Left colon (tissue), 2 donors: ENCODE measurements around the gene PRDM11. TPM values are rescaled to one million over a fixed set of nuclear protein-coding genes. Genes with fewer than 3 reads are reported as not detected.
"Not testable (repeated sequence)": the region's sequence is repeated elsewhere in the genome, so short reads cannot be mapped to it uniquely, and the experiment has no call there.

ENCODE experiments used
- ATAC-seq: fragments of 200-7000 bp; cut with Tn5 transposase; one replicate; pipeline ENCODE4 v1.9.1; 2020; ENCODE audit warnings: mild to moderate bottlenecking, moderate library complexity
- DNase-seq, 2 donors: peaks; one replicate each; pipeline ENCODE4 v3.0.0-alpha.2; 2020
- intact Hi-C, 2 donors: fragments of 100-400 bp; cut with DNase I in 1 of 2; cut with micrococcal nuclease in 1 of 2; formaldehyde crosslinking; loops; one replicate each; pipeline versions ENCODE4 v1.11.2 to v1.14.0; 2022; cut with DNase I, micrococcal nuclease
- total RNA-seq, 2 donors: library from RNA; stranded (reverse); fragmentation: NEBNext Ultra II Directional; extraction: Animal tissue kit (Norgen Biotek cat#: 25700); gene quantifications; one replicate each; pipeline ENCODE4 v1.2.1, GENCODE V29; 2021
- donor health status: DM: no; HTN: no; CAD: no.
- donor health status: DM: yes; HTN: yes; CAD: no.

The PRDM11 gene
- total RNA-seq, 2 donors from 2014 or later, result 6.6 to 9.7 TPM

- no peak for DNase-seq
These were observed 99.0 kb downstream of the PRDM11 start for GRCh38 chr11:45245218-45246045.

DNA sequence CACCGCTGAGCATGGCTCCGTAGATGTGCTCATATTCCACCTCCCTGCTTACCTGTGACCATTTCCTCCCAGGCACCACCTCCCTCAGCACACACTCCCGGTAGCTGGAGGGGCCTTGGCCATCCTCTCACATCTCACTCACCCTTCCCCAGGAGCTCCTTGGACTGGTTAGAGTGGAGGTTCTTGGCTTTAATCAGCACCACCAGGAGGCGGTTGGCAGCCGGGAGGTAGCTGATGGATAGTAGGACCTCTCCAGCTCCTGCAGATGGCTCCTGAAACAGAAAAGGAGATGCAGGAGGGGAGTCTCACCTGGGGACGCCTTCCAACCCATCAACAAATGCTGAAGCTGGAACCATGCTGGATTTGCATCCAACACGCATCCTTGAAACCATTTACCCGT is 99.8 kb downstream of the PRDM11 start:
- intact Hi-C loops, result no loop called here
- ATAC-seq, result no peak

More at GRCh38 chr11:45245218-45246045, 99.0 kb downstream of the PRDM11 start:
- peak; percentile 42 for ATAC-seq
- intact Hi-C loops, result no loop called here

GRCh38 chr11:45247433-45247832 is 101.0 kb downstream of the PRDM11 start:
- DNase-seq, result no peak
- intact Hi-C loops, result no loop called here

More for the DNA sequence above, 99.8 kb downstream of the PRDM11 start:
- DNase-seq, result no peak

DNA sequence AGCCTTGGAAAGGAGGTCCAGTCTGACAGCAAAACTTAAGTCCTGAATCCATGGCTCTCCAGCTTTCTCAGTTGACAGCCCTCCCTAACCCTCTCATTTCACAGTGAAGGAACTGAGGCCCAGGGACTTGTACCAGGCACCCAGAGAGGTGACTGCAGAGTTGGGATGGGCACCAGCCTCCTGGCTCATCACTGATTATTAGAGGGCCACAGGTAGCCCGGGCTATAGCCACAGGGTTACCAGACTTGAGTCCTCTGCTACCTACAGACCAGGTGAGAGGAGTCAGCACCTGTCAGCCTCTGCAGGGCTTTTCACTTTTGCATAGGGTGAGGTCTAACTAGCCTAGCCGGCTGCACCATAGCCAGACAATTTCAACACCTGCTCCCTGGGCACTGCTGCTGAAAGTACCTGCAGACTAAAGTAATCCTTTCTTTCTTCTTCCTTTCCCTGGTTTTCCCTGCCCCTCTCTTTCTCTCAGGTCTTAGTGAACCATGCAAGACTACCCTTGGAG is 102.1 kb downstream of the PRDM11 start:
- no peak for ATAC-seq

More at GRCh38 chr11:45247433-45247832, 101.0 kb downstream of the PRDM11 start:
- ATAC-seq, result no peak

DNA sequence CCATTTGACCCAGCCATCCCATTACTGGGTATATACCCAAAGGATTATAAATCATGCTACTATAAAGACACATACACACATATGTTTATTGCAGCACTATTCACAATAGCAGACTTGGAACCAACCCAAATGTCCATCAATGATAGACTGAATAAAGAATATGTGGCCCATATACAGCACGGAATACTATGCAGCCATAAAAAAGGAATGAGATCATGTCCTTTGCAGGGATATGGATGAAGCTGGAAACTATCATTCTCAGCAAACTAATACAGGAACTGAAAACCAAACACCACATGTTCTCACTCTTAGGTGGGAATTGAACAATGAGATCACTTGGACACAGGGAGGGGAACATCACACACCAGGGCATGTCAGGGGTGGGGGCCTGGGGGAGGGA is 102.9 kb downstream of the PRDM11 start:
- ATAC-seq, DNase-seq, intact Hi-C loops: not testable (repeated sequence)

More for the DNA sequence above, 102.1 kb downstream of the PRDM11 start:
- DNase-seq, result no peak
- intact Hi-C loops, result no loop called here

- no peak for ATAC-seq
- intact Hi-C loops, result no loop called here
- DNase-seq, result no peak
These were observed 103.7 kb downstream of the PRDM11 start for GRCh38 chr11:45250035-45250718.

DNA sequence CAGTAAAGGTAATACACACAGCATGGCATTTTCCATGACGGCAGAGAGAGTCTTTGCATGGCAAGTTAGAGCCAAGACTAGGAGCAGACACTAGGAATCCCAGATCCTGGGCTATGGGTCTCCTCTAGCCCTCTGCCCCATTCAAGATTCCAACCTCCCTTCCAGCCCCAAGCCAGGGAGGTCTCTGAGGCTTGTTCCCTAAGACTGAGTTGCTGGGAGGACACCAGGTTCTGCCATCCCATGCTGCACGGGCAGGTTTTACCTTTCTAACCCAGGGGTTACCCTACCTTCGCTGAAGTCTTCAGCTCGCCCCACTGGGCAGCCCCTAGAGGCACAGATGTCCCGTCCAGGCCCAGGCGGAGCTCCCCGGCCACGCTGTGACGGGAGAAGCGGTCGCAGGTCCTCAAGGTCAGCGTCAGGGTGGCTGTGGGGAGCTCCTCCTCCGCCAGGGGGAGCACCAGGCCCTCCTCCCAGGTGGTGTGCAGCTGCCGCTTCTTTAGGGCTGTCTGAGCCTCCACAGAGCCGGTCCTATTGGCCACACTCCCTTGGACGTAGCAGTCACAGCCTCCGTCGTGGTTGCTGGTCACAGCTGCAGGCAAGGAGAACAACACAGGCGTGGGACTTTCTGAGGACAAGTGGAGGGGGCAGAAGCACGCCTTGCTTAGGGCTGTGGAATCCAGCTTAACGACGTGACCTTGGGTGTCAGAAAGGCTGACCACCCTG is 105.9 kb downstream of the PRDM11 start:
- ATAC-seq, result peak; percentile 99
- intact Hi-C loops, result no loop called here
- DNase-seq, result peak; percentile 67 to 85

DNA sequence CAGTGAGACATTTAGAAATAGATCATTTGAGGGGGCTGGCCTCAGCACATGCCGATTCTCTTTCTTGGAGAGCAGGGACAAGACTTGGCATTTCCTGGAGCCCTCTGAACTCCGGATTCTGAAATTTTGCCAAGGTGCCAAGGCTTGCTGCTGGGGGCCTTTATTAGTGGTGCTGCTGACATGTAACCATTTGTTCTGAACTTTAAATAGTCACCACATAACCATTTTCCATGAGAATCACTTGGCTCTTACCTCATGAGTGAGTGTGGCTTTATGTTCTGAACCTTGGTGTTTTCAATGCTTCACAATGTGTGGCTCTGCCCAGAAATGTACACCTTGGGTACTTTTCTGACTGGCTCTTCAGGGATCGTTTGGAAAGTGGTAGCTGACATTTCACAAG is 106.4 kb downstream of the PRDM11 start:
- ATAC-seq, result no peak
- intact Hi-C loops, result no loop called here
- no peak for DNase-seq

DNA sequence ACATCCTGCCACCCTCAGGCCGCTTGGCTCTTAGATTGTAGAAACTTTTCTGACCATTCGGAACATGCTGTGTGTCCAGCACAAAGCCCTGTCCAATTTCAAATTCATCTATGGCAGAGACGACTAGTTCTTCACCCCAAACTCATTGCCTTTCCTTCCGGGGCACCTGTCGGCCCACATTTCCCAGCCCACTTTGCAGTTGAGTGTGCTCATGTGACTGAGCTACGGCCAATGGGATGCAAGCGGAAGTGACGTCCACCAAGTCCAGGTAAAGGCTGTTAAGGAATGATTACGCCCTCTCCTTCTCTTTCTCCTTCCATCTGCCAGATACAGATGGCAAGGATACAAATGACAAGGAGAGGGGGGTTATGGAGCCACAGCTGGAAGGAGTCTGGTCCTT is 107.2 kb downstream of the PRDM11 start:
- no peak for ATAC-seq
- intact Hi-C loops, result no loop called here
- DNase-seq, result no peak

DNA sequence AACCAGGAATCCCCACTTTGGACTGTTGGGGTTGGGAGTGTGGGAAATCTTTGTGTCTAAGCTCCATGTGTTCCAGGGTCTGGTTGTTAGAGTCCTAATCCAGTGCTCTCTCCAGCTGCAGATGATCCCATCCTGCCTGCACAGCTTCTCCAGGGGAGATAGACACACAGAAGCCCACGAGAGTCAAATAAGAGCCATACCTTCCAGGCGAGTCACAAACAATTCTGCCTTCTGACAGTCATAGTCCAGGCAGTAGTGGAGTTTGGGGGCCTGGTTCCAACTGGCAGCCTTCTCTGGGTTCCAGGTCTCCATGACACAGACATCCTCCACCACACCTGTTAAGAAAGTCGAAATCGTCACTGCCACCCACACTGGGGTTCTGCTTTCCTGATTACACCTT is 107.6 kb downstream of the PRDM11 start:
- intact Hi-C loops, result no loop called here
- DNase-seq (no peak), ATAC-seq (no peak)

DNA sequence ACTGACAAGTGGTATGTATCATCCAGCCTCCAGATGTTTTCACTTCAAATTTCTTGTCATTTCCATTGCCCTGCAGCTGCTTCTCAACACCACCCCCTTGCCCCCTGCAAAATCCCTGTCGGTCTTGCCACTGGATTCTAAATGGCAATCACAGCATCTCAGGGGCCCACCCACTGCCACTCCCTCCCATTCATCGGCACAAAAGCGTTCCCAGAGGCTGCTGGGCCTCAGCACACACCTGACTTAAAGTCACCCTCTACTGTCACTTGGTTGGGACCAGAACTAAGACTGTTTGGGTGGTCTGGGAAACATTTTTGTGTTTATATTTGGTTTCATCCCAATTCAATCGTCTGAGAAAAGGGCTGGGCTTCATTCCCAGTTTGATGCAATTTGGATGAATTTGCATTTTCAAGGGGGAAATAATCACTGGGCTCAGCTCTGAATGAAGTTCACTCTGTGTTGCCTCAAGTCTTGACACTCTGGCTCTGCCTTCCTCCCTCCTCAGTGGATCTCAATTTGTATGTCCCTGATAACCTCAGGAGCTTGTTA is 112.6 kb downstream of the PRDM11 start:
- DNase-seq (no peak), ATAC-seq (no peak)
- intact Hi-C loops, result no loop called here

DNA sequence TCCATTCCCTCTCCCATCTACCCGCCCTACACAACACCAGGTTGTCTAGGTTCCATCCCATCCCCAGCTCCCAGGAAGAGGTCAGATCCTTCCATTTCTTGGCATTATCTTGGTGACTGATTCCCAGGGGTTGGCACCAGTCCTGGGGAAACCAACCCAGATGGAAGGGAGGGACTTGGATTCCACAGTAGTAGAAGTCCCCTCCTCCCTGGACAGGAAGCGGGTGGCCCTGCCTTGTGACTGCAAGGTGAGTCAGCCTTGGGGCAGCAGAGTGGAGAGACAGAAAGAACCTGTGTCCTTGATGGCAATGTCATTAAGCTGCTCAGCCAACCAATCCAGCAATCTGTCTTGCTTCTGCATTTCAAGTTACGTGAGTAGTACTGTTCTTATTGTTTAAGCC is 113.2 kb downstream of the PRDM11 start:
- peak; percentile 38 to 80 for DNase-seq
- intact Hi-C loops, result no loop called here

GRCh38 chr11:45260071-45260470 is 113.6 kb downstream of the PRDM11 start:
- intact Hi-C loops, result no loop called here
- DNase-seq (no peak), ATAC-seq (no peak)

More for the DNA sequence above, 113.2 kb downstream of the PRDM11 start:
- ATAC-seq, result peak; percentile 90

DNA sequence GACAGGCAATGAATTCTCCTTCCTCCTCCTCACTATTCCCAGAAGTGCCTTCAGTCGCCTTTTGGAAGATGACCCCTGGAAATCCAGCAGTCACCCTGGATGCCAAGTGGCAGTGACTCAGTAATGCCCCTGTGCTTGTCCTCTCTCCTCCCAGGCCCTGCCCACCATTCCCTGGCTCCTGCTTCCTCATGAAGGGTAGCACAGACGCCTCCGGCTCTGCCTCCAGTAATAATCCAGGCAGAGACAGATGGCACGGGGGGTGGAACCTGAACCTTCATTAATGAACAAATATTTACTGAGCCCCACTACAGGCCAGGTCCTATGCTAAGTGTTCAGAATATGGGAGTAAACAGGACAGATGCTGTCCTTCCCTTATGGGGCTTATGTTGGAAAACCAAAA is 116.5 kb downstream of the PRDM11 start:
- intact Hi-C loops, result no loop called here
- ATAC-seq, result no peak
- peak; percentile 26 to 38 for DNase-seq

- DNase-seq (no peak), ATAC-seq (no peak)
These were observed 117.3 kb downstream of the PRDM11 start for GRCh38 chr11:45263773-45264172.

GRCh38 chr11:45264839-45265515 is 118.5 kb downstream of the PRDM11 start:
- intact Hi-C loops, result no loop called here
- DNase-seq, result peak in 1 of 2 donors; percentile 29
- ATAC-seq, result peak; percentile 15

More at GRCh38 chr11:45263773-45264172, 117.3 kb downstream of the PRDM11 start:
- intact Hi-C loops, result no loop called here

GRCh38 chr11:45265969-45266675 is 119.7 kb downstream of the PRDM11 start:
- intact Hi-C loops, result no loop called here
- peak; percentile 50 for ATAC-seq
- no peak for DNase-seq

GRCh38 chr11:45266676-45267020 is 120.2 kb downstream of the PRDM11 start:
- intact Hi-C loops, result no loop called here
- ATAC-seq, result peak; percentile 91

More at GRCh38 chr11:45266676-45267020, 120.2 kb downstream of the PRDM11 start:
- DNase-seq, result no peak
